Ecto neural progenitor cell (in vitro differentiated cells): ENCODE data around the gene ZFAND3.

ENCODE experiments used
- DNase-seq: peaks from one replicate; pipeline ENCODE4 v3.0.0-alpha.2; 2018; ENCODE audit warnings: low spot score

ZFAND3 gene

DNA sequence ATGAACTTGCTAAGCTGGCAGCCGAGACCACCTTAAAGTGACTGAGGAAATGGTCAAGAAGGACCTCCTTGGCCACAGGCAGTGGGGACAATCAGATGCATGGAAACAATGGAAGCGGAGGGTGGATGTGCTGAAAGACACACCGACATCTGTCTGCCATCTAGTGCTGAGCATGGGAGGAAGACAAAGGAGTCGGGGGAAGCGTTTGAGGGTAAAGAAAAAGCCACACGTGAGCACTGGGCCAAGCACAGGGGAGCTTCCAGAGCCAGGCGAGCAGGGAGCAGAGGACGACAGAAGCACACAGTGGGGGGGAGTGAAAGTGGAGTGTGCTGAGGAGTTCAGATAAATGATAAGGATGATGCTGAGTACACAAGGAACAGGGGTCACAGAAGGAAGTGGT is 367.8 kb downstream of the ZFAND3 start:
- peak; percentile 44 for DNase-seq

DNA sequence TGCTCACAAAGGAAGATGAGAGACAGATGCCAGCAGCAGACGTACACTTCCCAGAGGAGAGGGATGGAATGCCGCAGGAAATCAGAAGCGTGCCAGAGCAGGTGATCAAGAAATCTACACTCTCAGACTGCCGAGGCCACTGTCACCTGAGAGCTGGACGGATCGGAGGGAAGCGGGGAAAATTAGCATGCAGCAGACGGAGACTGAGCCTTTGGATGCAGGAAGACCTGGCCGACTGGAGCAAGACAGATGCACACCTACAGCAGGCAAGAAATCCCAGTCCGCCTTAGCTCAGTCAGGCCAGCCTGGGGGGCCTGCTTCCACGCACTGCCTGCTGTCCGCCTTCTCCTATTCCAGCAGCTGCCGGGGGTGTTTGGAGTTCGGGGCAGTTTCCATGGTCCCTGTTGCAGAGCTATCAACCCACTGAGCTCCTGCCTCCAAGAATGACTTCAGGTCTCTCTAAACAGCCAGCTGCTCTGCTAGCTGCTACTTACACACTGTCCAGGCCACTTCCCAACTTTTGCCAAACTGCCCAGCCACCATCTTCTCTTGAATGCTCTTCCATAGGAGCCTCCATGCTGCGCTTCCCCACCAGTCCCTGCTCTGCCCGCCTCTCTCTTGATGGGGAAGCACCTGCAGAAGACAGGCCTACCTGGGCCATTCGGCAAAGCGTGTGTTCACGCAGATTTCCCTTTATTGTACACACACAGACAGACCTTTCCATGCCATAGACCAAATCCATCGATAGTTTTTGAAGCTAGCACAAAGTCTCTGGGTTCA is 368.5 kb downstream of the ZFAND3 start:
- peak; percentile 44 for DNase-seq

DNA sequence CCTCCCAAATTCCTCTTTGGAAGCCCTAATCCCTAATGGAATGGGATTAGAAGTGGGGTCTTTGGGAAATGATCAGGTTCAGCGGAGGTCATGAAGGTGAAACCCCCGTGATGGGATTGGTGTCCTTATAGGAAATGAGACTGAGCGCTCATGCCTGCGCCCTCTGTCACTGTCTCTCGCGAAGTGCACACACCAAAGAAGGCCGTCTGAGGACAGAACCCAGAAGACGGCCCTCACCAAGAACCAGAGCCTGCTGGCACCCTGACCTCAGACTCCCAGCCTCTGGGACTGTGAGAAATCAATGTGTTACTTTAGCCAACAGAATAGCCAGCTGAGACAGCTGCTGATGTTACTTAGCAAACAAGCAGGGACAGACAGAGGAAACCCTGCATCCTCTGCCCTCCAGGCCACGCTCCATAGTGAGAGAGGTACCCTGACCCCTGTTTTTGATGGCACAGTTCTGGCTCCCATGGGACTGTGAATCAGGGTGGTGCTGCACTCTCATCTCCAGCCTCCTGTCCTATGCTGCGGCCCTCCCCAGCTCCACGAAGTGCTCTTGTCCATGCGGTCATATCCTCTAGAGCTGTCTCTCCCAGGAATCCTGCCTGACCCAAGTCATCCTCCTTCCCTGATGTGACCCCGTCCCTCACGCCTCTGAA is 369.3 kb downstream of the ZFAND3 start:
- DNase-seq, result peak; percentile 49

DNA sequence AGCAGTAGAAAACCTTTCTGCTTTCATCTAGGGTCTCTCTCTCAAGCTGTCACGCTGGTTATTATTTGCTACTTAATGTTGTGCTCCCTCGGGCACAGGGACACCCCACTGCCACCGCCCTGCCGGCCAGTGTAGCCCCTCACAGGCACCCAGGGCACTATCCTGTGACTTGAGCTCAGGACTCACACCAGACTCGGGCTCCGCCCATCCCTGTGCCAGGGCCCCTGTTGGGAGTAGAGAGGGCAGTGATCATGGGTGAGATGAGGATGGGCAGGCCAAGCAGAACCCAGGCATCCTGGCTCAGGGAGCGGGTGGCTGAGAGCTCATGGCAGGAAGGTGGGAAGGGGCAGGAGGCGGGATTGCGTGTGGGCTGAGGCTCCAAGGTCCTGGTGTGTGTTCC is 371.9 kb downstream of the ZFAND3 start:
- DNase-seq, result no peak

DNA sequence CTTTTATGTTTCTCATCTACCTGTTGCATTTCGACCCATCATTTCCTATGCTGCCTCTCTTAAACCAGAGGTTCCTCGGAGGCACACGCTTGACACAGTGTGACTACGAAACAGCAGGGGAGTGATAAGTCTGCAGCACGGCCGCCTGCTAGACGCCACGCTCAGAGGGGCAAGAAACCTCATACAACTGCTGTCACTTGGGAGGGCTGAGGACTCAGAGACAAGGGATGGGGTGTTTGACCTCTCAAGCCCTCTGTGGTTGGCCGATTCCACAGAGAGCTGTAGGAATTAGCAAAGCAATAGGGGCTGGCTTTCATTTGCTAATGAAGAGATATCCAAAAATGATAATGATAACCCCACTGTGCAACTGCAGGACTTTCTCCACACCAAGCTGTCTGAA is 372.5 kb downstream of the ZFAND3 start:
- no peak for DNase-seq

DNA sequence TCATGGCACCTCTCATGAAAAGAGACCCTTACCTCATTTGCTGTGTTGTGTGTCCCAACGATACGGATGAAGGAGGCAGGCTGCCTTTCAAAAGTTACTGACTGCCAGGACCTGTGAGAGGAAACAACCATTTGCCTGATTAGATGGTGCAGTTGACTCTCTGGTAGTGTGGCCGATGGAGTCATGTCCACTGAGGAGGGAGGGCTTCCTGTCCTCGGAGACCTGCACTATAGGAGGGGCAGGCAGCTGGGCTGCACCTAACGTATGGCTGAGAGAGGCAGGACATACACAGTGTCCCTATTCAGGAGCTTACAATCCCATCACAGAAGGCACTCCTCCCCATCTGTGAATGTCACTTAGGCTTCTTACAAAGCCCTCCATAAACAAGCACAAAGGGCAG is 373.0 kb downstream of the ZFAND3 start:
- no peak for DNase-seq

DNA sequence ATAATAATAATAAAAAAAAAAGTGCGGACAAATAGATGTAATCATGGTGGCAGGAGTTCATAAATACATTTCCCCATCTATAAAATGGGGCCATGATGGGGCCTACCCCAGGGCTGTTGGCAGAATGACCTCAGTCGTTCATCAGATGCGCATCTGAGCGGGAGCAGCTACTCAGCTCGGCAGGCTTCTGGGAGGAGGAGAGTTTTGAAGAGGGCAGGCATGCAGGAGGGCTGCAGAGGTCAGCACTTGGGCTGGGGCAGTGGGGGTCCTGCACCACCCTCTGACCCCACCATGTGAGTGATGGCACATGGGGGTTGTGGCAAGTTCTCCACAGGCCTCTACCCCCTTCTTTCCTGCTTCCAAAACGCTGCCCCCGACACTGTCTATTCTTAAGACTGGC is 373.5 kb downstream of the ZFAND3 start:
- DNase-seq, result no peak

DNA sequence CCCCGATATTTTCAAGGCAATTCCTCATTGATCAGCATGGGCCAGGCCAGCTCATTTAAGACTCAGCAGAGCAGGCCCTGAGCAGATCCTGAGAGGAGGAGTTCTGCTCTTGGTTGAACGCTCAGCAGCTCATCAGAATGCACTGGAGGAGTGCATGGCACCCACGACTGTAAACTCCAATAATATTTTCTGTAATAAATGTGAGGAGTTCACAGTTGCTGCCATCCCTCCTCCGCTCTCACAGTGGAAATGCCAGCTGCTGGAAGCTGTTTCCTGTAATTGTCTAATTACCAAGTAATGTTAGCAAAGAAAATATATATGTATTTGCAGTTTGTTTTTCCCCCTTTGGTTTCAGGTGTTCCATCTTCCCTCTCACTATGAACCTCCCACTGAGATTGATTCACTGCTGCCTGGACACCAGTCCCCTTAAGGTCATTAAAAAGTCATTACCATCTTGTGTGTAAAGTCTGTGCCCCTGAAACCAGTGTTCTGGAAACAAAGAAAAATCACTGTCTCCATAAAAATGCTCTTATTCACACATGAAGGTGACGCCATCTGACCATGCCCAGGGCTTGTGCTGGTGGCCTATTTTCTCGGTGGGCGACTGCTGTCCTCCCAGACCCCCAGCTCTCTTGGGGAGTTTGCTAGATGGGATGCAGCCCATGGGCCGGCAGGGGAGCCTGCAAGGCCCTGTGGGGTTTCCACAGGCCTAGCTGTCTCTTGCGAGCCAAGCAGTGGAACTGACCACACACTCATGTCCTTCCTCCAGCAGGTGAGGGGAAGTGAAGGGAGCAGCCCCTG is 374.2 kb downstream of the ZFAND3 start:
- DNase-seq, result no peak

DNA sequence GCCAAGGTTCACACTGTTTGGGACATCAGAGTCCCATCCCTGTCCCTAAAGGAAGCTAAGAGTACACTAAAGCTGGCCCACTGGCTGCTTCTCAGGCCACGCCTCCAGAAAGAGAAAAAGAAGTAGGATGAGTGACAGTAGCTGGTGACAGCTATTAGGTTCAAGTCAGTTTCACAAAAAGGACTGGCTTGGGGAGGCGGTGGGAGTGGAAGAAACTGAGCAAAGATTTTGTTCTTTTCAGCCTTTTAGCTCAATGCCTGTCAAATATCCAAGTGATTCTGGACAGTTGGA is 374.7 kb downstream of the ZFAND3 start:
- DNase-seq, result no peak

DNA sequence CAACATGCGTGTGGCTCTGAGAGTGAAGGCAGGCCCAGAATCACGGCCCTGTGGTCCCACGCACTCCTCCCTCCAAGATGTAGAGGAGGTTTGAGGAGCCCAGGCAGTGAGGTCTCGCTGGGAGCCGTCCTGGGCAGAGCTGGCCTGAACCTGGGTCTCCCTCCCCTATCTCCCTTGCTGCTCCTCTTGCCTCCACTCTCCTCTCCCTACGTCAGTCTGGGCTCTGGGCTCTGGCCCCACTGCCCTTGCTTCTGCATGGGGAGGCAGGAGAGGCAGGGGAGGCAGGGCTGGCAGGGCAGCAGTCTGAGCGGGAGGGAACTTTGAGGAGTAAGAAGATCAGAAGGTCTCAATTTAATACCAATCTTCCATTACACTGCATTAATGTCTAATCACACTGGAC is 375.1 kb downstream of the ZFAND3 start:
- DNase-seq, result no peak

DNA sequence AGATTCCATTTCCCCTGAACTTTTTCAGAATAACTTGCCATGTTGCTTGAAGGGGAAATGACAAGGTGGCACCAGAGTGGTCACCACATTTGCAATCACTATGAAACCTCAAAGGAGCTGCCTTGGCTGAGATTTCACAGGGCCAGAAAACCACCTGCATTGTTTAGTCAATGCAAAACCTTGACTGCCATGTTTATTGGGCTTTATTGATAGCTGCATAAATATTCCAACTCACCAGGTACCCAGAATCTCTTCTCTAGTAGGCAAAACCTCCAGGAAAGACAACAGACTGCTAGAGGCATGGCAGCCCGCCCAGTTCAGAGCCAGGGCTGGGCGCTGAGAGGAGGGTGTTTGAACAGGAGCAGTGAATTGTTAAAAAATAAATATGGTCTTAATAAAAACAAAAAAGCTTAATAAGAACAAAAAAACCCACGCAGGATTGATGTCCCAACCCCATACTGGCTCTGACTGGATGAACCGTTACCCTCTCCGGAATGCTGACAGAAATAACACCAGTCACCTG is 375.6 kb downstream of the ZFAND3 start:
- DNase-seq, result no peak

DNA sequence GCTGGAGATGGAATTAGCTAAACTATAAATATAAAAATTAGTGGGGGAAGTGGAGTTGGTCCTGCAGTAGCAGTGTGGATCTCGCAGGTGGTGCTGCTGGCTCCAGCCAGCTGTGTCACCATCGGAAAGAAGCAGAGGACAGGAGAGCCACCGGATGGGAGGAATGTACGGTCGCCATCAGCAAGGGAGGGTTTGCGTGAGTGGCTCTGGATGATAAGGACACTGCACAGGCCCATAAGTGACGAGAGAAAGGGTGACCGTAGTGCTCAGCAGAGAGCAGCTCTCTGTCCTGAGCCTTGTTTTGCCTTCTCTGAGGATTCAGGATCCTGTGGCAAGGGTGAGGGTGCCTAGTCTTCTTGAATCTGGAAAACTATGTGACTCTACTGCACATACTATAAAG is 378.7 kb downstream of the ZFAND3 start:
- DNase-seq, result no peak
